Glomerular endothelial cell (primary cell): Measurements from ENCODE around the gene IMMP1L. TPM values are rescaled to one million over a fixed set of nuclear protein-coding genes. Genes with fewer than 3 reads are reported as not detected.
"Not testable (repeated sequence)": the region's sequence is repeated elsewhere in the genome, so short reads cannot be mapped to it uniquely, and the experiment has no call there.

Source experiments
- DNase-seq: peaks from one replicate; pipeline ENCODE4 v3.0.0-alpha.2; 2011; ENCODE audit warnings: low read depth, low spot score; ENCODE audit errors: extremely low read depth
- total RNA-seq: library from RNA; depleted of rRNA; stranded (reverse); fragments of >200 nt; gene quantifications from 2 replicates; pipeline ENCODE4 v1.2.3, GENCODE V29; 2015

IMMP1L gene
- 3.9 and 6.0 TPM in 2 replicates for total RNA-seq

DNA sequence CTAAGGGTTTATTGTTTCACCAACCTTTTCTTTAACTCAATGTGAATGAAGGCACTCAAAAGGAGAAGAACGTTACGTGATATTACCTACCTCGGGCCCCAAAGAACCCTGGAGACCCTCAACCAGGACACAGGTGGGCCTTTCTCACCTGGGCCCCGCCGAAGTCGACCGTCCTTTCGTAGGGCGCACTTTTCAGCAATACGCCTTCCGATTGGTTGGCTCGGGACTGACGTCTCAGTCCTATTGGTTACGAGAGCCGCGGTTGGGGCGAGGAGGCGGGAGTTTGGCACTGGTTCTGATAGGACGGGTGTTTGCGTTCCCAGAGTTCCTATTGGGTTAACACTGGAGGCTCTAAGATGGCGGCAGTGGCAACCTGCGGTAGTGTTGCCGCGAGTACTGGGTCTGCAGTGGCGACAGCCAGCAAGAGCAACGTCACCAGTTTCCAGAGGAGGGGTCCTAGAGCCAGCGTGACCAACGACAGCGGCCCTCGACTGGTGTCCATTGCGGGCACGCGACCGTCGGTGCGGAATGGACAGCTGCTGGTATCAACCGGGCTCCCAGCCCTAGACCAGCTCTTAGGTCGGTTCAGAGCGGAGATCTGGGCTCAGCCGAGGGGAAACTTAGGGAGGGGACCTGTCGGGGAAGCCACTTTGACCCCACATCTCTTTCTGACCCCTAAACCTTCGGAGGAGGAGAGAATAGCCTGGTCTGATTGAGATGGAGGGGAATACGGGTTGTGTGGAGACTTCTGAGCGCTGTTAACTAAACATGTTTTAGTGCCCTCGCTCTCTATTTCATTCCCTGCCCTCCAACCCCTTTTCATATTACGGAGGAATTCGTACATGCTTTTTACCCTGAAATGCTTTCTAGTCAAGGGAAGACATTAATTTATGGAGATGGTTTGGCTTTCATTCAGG is at the start of gene IMMP1L, which contains the start of gene ELP4:
IMMP1L (minus strand) TSS at position 194 of the 917 bp plus-strand sequence. CDS start 46,346 bp downstream, outside the sequence.
ELP4 (plus strand) TSS at position 339 of the 917 bp plus-strand sequence; CDS start at position 357, 18 bp downstream.
- peak; percentile 91 for DNase-seq

- no peak for DNase-seq
Measured at GRCh38 chr11:31558001-31558400, 48.6 kb upstream of the IMMP1L start.

- no peak for DNase-seq
Measured at GRCh38 chr11:31555938-31556337, 46.5 kb upstream of the IMMP1L start.

GRCh38 chr11:31542862-31543261 is 33.4 kb upstream of the IMMP1L start:
- DNase-seq, result no peak

GRCh38 chr11:31535479-31535878 is 26.1 kb upstream of the IMMP1L start:
- no peak for DNase-seq

DNA sequence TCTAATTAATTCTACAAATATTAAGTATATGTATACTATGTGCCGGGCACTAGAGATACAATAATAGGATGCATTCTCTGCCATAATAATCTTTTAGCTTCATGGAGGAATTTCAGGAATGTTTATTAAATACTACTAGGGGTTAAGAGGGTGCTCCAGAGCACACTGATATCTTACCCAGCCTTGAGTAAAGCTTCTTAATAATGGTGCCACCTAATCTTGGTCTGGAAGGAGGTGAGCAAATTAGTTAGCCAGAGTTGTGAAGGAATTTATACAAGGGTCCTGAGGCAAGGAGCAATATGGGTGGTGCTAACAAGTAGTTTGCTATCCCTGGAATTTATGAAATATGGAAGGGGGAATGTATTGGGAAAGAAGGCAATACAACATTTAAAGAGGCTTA is 21.9 kb upstream of the IMMP1L start:
- DNase-seq, result no peak

DNA sequence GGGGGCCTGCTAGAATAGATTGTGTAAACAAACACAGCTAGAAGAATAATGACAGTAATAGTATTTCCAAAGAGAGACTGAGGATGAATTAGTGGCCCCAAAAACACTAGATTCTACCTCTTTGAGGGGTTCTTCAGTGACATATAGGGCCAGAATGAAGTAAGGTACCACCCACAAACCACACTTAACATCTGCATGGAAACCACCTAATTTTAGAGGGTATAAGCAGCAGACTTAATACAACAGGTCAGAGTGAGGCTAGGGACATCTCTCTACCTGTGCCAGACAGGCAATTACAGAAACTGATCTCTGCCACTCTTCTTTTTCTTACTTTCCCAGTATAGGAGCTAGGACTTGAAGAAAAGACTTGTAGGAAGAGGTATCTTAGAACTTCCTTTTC is 20.3 kb upstream of the IMMP1L start:
- no peak for DNase-seq

DNA sequence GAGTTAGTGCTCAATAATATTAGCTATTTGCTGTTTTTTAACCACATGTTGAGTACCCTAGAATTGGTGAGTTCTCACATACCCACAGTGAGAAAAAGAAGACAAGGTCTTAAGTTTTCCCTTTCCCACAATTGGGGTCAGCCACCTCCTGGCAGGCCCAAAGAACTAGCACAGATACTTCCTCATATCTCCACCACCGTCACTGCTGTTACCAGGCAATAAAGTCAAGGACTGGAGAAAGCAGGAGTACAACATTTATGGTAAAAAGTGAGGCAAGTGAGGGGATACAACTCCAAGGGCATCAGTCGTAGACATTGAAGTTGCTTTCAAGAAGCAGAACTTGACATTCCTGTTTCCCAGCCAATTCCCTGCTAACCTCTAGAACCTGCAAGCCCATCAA is 19.8 kb upstream of the IMMP1L start:
- no peak for DNase-seq

GRCh38 chr11:31521497-31522150 is 12.2 kb upstream of the IMMP1L start:
- no peak for DNase-seq

DNA sequence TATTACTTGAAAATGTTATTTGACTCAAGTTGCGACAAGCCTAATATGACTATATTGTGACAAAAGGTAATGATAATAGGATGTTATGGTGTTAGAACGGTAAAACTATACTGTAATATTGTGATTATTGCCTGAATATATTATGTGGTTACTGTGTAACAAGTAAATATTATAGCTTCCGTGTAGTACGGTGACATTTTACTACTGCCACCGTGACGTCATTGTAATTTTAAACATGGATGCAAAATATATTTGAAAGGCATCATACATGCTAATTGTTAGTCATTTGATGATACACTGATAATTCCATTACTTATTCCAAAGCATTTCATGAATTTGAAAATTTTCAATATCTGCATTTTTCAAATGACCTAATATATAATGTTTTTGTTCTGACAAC is 2.7 kb upstream of the IMMP1L start:
- DNase-seq, result no peak

GRCh38 chr11:31509051-31509428 is 382 bp downstream of the IMMP1L start:
- peak; percentile 14 for DNase-seq

- DNase-seq, result no peak
Measured at GRCh38 chr11:31500560-31500959, 8.9 kb downstream of the IMMP1L start.

DNA sequence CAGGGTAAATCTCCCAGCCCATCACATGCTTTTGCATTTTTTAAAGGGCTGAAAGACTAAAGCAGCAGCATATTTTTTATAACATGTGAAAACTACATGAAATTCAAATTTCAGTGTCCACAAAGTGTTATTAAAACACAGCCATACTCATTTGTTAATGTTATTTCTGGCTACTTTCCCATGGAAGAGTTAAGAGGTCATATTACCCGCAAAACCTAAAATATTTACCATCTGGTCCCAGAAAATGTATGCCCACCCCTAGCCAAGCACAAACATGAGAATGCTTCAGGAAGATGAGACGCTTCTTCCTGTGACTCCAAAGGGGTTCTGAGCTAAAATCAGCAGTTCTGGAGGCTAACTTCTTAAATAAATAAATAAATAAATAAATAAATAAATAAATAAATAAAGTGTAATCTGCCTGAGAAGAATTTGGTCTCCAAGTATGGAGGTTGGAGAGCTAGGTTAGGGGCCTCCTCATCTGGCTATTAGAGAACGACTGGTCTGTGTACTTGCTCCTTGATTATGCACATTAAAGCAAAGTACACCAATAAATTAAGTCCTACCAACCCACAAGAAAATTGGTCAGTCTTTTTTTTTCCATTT is 9.7 kb downstream of the IMMP1L start:
- DNase-seq, result no peak

- DNase-seq, result not testable (repeated sequence)
Measured at GRCh38 chr11:31493762-31494161, 15.7 kb downstream of the IMMP1L start.

GRCh38 chr11:31493235-31493634 is 16.2 kb downstream of the IMMP1L start:
- DNase-seq, result no peak

GRCh38 chr11:31492320-31492913 is 17.0 kb downstream of the IMMP1L start:
- no peak for DNase-seq

DNA sequence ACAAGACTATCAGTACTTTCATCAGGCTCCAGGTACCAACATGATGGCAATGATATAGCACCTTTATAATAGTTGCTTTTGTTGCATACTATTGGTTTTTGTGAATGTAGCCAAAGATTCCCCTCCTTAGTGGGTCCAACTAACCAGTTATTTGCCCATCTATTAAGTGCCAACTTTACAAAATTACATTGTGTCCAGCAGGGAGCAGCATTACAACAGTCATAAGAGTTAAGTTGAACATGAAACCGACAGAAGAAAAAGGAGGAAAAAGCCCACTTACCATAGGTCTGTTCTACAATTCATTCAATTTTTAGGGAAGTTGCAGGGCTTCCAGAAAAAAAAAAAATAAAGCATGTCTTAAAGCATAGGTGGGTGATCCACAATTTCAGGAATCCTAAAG is 21.6 kb downstream of the IMMP1L start:
- DNase-seq, result peak; percentile 41

GRCh38 chr11:31484497-31484896 is 24.9 kb downstream of the IMMP1L start:
- DNase-seq, result no peak

GRCh38 chr11:31480930-31481329 is 28.5 kb downstream of the IMMP1L start:
- DNase-seq, result no peak

- DNase-seq, result no peak
Measured at GRCh38 chr11:31479066-31479465, 30.4 kb downstream of the IMMP1L start.

DNA sequence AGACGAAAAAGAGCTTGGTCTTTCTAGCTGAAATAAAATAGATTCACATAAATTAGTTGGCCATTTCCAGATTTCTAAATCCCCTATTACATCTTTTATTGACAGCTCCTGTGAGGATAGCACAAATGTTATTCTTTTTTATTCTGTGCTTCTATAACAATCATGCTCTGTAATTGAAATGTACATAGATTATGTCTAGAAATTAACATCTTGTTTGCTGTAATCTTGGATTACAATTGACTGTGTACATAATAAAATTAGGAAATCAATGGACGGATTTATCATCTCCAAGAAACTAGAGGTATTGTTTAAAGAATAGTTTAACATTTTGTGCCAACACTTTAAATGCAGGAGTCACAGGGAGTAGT is 31.2 kb downstream of the IMMP1L start:
- no peak for DNase-seq
